DND-41 (cell line): ENCODE data around the gene KNG1.
"Not testable (repeated sequence)": the region's sequence is repeated elsewhere in the genome, so short reads cannot be mapped to it uniquely, and the experiment has no call there.

Experiments
- ATAC-seq: fragments of 200-7000 bp; cut with Tn5 transposase; 3 replicates; pipeline ENCODE4 v1.9.1; 2021; ENCODE audit warnings: low read depth; ENCODE audit not compliant: insufficient read depth
- DNase-seq: peaks from one replicate; pipeline ENCODE4 v3.0.0-alpha.2; 2020
- H2AFZ ChIP-seq: 2 replicates; pipeline ENCODE4 v1.6.0; 2012; ENCODE audit warnings: low read depth, low read length
- H3K27ac ChIP-seq: 2 replicates; pipeline ENCODE4 v1.5.1; 2012; ENCODE audit warnings: low read length, inconsistent platforms
- H3K27me3 ChIP-seq: fragments of 200-600 bp; sonication (generic); 2 replicates; pipeline ENCODE4 v1.6.0; 2012; ENCODE audit warnings: low read length, mild to moderate bottlenecking, inconsistent platforms; ENCODE audit not compliant: insufficient read depth, poor library complexity
- H3K36me3 ChIP-seq: 2 replicates; pipeline ENCODE4 v1.5.1; 2012; ENCODE audit warnings: low read length, inconsistent platforms; ENCODE audit not compliant: insufficient read depth
- H3K4me1 ChIP-seq: 2 replicates; pipeline ENCODE4 v1.5.1; 2012; ENCODE audit warnings: mild to moderate bottlenecking, low read length; ENCODE audit not compliant: insufficient read depth
- H3K4me2 ChIP-seq: 2 replicates; pipeline ENCODE4 v1.6.0; 2012; ENCODE audit warnings: mild to moderate bottlenecking, moderate library complexity, low read length, inconsistent platforms; ENCODE audit not compliant: insufficient read depth
- H3K4me3 ChIP-seq, 2 experiments: fragments of 200-600 bp in 1 of 2; shearing (Covaris generic) in 1 of 2; 2 replicates each; pipeline ENCODE4 v1.5.1; 2012 to 2016; ENCODE audit warnings: inconsistent platforms in 2 of 2, low read length in 2 of 2, mild to moderate bottlenecking in 2 of 2, low read depth in 1 of 2, moderate library complexity in 1 of 2
- H3K79me2 ChIP-seq: 2 replicates; pipeline ENCODE4 v1.6.0; 2012; ENCODE audit warnings: low read length, inconsistent platforms; ENCODE audit not compliant: insufficient read depth
- H3K9ac ChIP-seq: 2 replicates; pipeline ENCODE4 v1.6.0; 2012; ENCODE audit warnings: low read depth, mild to moderate bottlenecking, inconsistent platforms, low read length, moderate library complexity
- H3K9me3 ChIP-seq: 2 replicates; pipeline ENCODE4 v1.5.1; 2012; ENCODE audit warnings: low read length, moderate library complexity, mild to moderate bottlenecking, inconsistent platforms; ENCODE audit not compliant: insufficient read depth, severe bottlenecking
- H4K20me1 ChIP-seq: 2 replicates; pipeline ENCODE4 v1.6.0; 2012; ENCODE audit warnings: low read length; ENCODE audit not compliant: insufficient read depth
- CTCF ChIP-seq: IDR thresholded peaks from 2 replicates; pipeline ENCODE4 v1.5.1; 2012; ENCODE audit warnings: borderline replicate concordance, low read length, moderate library complexity, mild to moderate bottlenecking; ENCODE audit not compliant: poor library complexity, severe bottlenecking; ENCODE audit errors: extremely low read depth
- EZH2 ChIP-seq: IDR thresholded peaks from 3 replicates; pipeline ENCODE4 v1.6.1; 2012; ENCODE audit warnings: borderline replicate concordance, low read depth, mild to moderate bottlenecking, moderate library complexity, low read length, inconsistent platforms; ENCODE audit not compliant: severe bottlenecking

Gene KNG1

GRCh38 chr3:186700267-186700666 is 16.9 kb upstream of the KNG1 start:
- TF ChIP-seq EZH2 (no peak), CTCF (no peak)
- no peak for ATAC-seq
- H3K4me3 ChIP-seq, result no peak overlapping the region
- H3K27ac ChIP-seq, result no peak overlapping the region
- H3K79me2 ChIP-seq, result no peaks in the 10 kb centered on the region
- H3K9ac ChIP-seq, result no peak overlapping the region
- no peaks in the 10 kb centered on the region for H3K36me3 ChIP-seq
- H3K27me3 ChIP-seq, result peaks cover 19% of the 10 kb centered on the region
- H2AFZ ChIP-seq, result no peak overlapping the region
- H3K9me3 ChIP-seq, result no peaks in the 10 kb centered on the region
- DNase-seq, result no peak
- peaks cover 1% of the 10 kb centered on the region; the same call in 1 of the 2 replicates for H4K20me1 ChIP-seq
- no peaks in the 10 kb centered on the region for H3K4me1 ChIP-seq
- no peak overlapping the region for H3K4me2 ChIP-seq

- not testable (repeated sequence) for H3K4me3 ChIP-seq, H3K79me2 ChIP-seq, H3K9me3 ChIP-seq, ATAC-seq, H3K9ac ChIP-seq, DNase-seq, H3K36me3 ChIP-seq, H3K4me1 ChIP-seq, H3K4me2 ChIP-seq, H4K20me1 ChIP-seq, H2AFZ ChIP-seq, H3K27ac ChIP-seq
- peaks cover 19% of the 10 kb centered on the region for H3K27me3 ChIP-seq
These were observed 14.7 kb upstream of the KNG1 start for GRCh38 chr3:186702451-186702850.

- H3K9me3 ChIP-seq, result no peaks in the 10 kb centered on the region
- ATAC-seq (peak; percentile 100), DNase-seq (peak; percentile 77)
- peaks cover 2% of the 10 kb centered on the region; the same call in 1 of the 2 replicates for H4K20me1 ChIP-seq
- peaks cover 11% of the 10 kb centered on the region for H3K27me3 ChIP-seq
- H2AFZ ChIP-seq, result no peak overlapping the region
- no peaks in the 10 kb centered on the region for H3K36me3 ChIP-seq
- TF ChIP-seq EZH2, result no peak
- no peaks in the 10 kb centered on the region for H3K79me2 ChIP-seq
- H3K4me2 ChIP-seq, result no peak overlapping the region
- H3K4me3 ChIP-seq, result no peak overlapping the region
- peaks cover 8% of the 10 kb centered on the region; the same call in 1 of the 2 replicates for H3K4me1 ChIP-seq
- no peak overlapping the region for H3K9ac ChIP-seq
- H3K27ac ChIP-seq, result no peak overlapping the region
These were observed 11.0 kb upstream of the KNG1 start for GRCh38 chr3:186705882-186706780.

- no peaks in the 10 kb centered on the region for H3K36me3 ChIP-seq
- no peak for ATAC-seq
- no peak for DNase-seq
- no peaks in the 10 kb centered on the region for H3K9me3 ChIP-seq
- no peak for TF ChIP-seq EZH2
- TF ChIP-seq CTCF, result no peak
- H3K27me3 ChIP-seq, result peaks cover 21% of the 10 kb centered on the region
- no peak overlapping the region for H2AFZ ChIP-seq
- no peak overlapping the region for H3K27ac ChIP-seq
- no peak overlapping the region for H3K9ac ChIP-seq
- no peak overlapping the region for H3K4me2 ChIP-seq
- peaks cover 2% of the 10 kb centered on the region; the same call in 1 of the 2 replicates for H4K20me1 ChIP-seq
- H3K4me3 ChIP-seq, result no peak overlapping the region
- H3K79me2 ChIP-seq, result no peaks in the 10 kb centered on the region
- H3K4me1 ChIP-seq, result peaks cover 8% of the 10 kb centered on the region; the same call in 1 of the 2 replicates
These were observed 8.0 kb upstream of the KNG1 start for GRCh38 chr3:186708983-186709679.

GRCh38 chr3:186710694-186711093 is 6.5 kb upstream of the KNG1 start:
- H3K4me3 ChIP-seq, H4K20me1 ChIP-seq, H2AFZ ChIP-seq, H3K4me1 ChIP-seq, H3K36me3 ChIP-seq, H3K27ac ChIP-seq, H3K4me2 ChIP-seq, H3K9me3 ChIP-seq, H3K9ac ChIP-seq, DNase-seq, H3K79me2 ChIP-seq, ATAC-seq: not testable (repeated sequence)
- H3K27me3 ChIP-seq, result peaks cover 21% of the 10 kb centered on the region
